ENCODE data around the gene PAQR7. TPM values are rescaled to one million over a fixed set of nuclear protein-coding genes. Genes with fewer than 3 reads are reported as not detected.

Gene PAQR7
- polyA plus RNA-seq, 1 donor from 2014 or later: 4.1 TPM

GRCh38 chr1:25820247-25821111 lies 55.0 kb downstream of the PAQR7 start:
- no peaks in the 10 kb centered on the region for H4K20me1 ChIP-seq (ENCODE audit: insufficient read depth)
- no peaks in the 10 kb centered on the region for H3K36me3 ChIP-seq (ENCODE audit: insufficient read depth, low read length)
- peaks cover 21% of the 10 kb centered on the region for H3K79me2 ChIP-seq (replicated peaks; ENCODE audit: insufficient read depth, low read length)
- H3K9me3 ChIP-seq (ENCODE audit: low read length): no peaks in the 10 kb centered on the region
- no peaks in the 10 kb centered on the region for H3K27me3 ChIP-seq (ENCODE audit: insufficient read depth, low read depth, low read length)
- H3K4me3 ChIP-seq (ENCODE audit: low read length): peak overlapping the region; percentile 89
- H3K4me2 ChIP-seq (ENCODE audit: low read length): peak overlapping the region; percentile 96
- peak overlapping the region; percentile 48 for H2AFZ ChIP-seq (ENCODE audit: low read depth, low read length)
- peak overlapping the region; percentile 86 for H3K27ac ChIP-seq (ENCODE audit: low read length)
- H3K9ac ChIP-seq (ENCODE audit: low read length): peak overlapping the region; percentile 81
- no peaks in the 10 kb centered on the region for H3F3A ChIP-seq (ENCODE audit: insufficient read depth, low read length, poor library complexity, severe bottlenecking)
- no peaks in the 10 kb centered on the region for H3K9me2 ChIP-seq (ENCODE audit: insufficient read depth, low read length)
- TF ChIP-seq TAF1 (IDR thresholded peaks at IDR 0.05; ENCODE audit: low read depth) (no peak), EZH2 (IDR thresholded peaks at IDR 0.05; ENCODE audit: borderline replicate concordance, insufficient read depth, low read length, poor library complexity, severe bottlenecking) (no peak), RAD21 (conservative IDR thresholded peaks at IDR 0.05) (peak; percentile 23), SMC3 (conservative IDR thresholded peaks at IDR 0.05; ENCODE audit: poor library complexity) (peak; percentile 20), CTCF (IDR thresholded peaks at IDR 0.05; ENCODE audit: poor library complexity, severe bottlenecking) (no peak), MXI1 (conservative IDR thresholded peaks at IDR 0.05; ENCODE audit: poor library complexity, severe bottlenecking) (no peak), EP300 (conservative IDR thresholded peaks at IDR 0.05; ENCODE audit: poor library complexity, severe bottlenecking) (no peak), POLR2AphosphoS5 (IDR thresholded peaks at IDR 0.05) (peak; percentile 45), REST (IDR thresholded peaks at IDR 0.05; ENCODE audit: borderline replicate concordance) (no peak)

GRCh38 chr1:25819491-25820246 lies 55.8 kb downstream of the PAQR7 start, which contains the start of gene MTFR1L:
TSS of gene MTFR1L (plus strand) at chr1:25819954. CDS start at chr1:25823105, 3,151 bp downstream.
- H3K79me2 ChIP-seq (replicated peaks; ENCODE audit: insufficient read depth, low read length): peaks cover 21% of the 10 kb centered on the region
- peak within 1 kb of the TSS; percentile 96 for H3K4me2 ChIP-seq (ENCODE audit: low read length)
- H3K27ac ChIP-seq (ENCODE audit: low read length): peak within 1 kb of the TSS; percentile 86
- no peaks in the 10 kb centered on the region for H3K9me3 ChIP-seq (ENCODE audit: low read length)
- no peaks in the 10 kb centered on the region for H3K27me3 ChIP-seq (ENCODE audit: insufficient read depth, low read depth, low read length)
- peak; percentile 29 for TF ChIP-seq SMC3 (conservative IDR thresholded peaks at IDR 0.05; ENCODE audit: poor library complexity)
- peak; percentile 97 for TF ChIP-seq POLR2AphosphoS5 (IDR thresholded peaks at IDR 0.05)
- no peak for TF ChIP-seq TAF1 (IDR thresholded peaks at IDR 0.05; ENCODE audit: low read depth)
- TF ChIP-seq EZH2 (IDR thresholded peaks at IDR 0.05; ENCODE audit: borderline replicate concordance, insufficient read depth, low read length, poor library complexity, severe bottlenecking): no peak
- no peak for TF ChIP-seq REST (IDR thresholded peaks at IDR 0.05; ENCODE audit: borderline replicate concordance)
- no peak for TF ChIP-seq CTCF (IDR thresholded peaks at IDR 0.05; ENCODE audit: poor library complexity, severe bottlenecking)
- TF ChIP-seq RAD21 (conservative IDR thresholded peaks at IDR 0.05): peak; percentile 41
- TF ChIP-seq MXI1 (conservative IDR thresholded peaks at IDR 0.05; ENCODE audit: poor library complexity, severe bottlenecking): peak; percentile 67
- no peak for TF ChIP-seq EP300 (conservative IDR thresholded peaks at IDR 0.05; ENCODE audit: poor library complexity, severe bottlenecking)
- no peaks in the 10 kb centered on the region for H3K36me3 ChIP-seq (ENCODE audit: insufficient read depth, low read length)
- peak within 1 kb of the TSS; percentile 48 for H2AFZ ChIP-seq (ENCODE audit: low read depth, low read length)
- H3K9ac ChIP-seq (ENCODE audit: low read length): peak within 1 kb of the TSS; percentile 81
- H3F3A ChIP-seq (ENCODE audit: insufficient read depth, low read length, poor library complexity, severe bottlenecking): no peaks in the 10 kb centered on the region
- H3K9me2 ChIP-seq (ENCODE audit: insufficient read depth, low read length): no peaks in the 10 kb centered on the region
- peak within 1 kb of the TSS; percentile 89 for H3K4me3 ChIP-seq (ENCODE audit: low read length)
- no peaks in the 10 kb centered on the region for H4K20me1 ChIP-seq (ENCODE audit: insufficient read depth)
